Measurements from ENCODE around the gene ANKRD33. TPM values are rescaled to one million over a fixed set of nuclear protein-coding genes. Genes with fewer than 3 reads are reported as not detected.

ANKRD33 gene
- total RNA-seq, 1 experiment from 2014 or later: 0.81 TPM

GRCh38 chr12:51921017-51921725 is 33.3 kb downstream of the ANKRD33 start:
- Histone ChIP-seq H3K56ac (ENCODE audit: insufficient read length, low read depth, low read length) (no peak overlapping the region), H3K9me3 (ENCODE audit: control insufficient read depth, low read depth, low read length) (no peaks in the 10 kb centered on the region), H3K9ac (ENCODE audit: extremely low read depth, insufficient read length, low read length) (no peak overlapping the region), H2BK15ac (ENCODE audit: low read depth, low read length) (no peak overlapping the region), H4K20me1 (ENCODE audit: control insufficient read depth, insufficient read depth, insufficient read length) (no peaks in the 10 kb centered on the region), H3K23me2 (ENCODE audit: insufficient read length, low read depth, low read length, poor library complexity, severe bottlenecking) (no peaks in the 10 kb centered on the region), H2BK5ac (ENCODE audit: insufficient read length, low read length) (no peak overlapping the region), H3K27me3 (ENCODE audit: insufficient read depth, low read length) (no peaks in the 10 kb centered on the region), H3T11ph (ENCODE audit: low read length) (no peak overlapping the region), H3K23ac (ENCODE audit: insufficient read length, low read depth, low read length) (no peak overlapping the region), H3K18ac (ENCODE audit: insufficient read length, low read depth, low read length) (no peak overlapping the region), H3K79me2 (ENCODE audit: insufficient read depth, low read length) (no peaks in the 10 kb centered on the region), H2BK20ac (ENCODE audit: low read depth, low read length, poor library complexity, severe bottlenecking) (no peak overlapping the region), H4K5ac (ENCODE audit: insufficient read length, low read depth, low read length) (no peak overlapping the region), H3K4me1 (ENCODE audit: insufficient read depth, low read length) (no peaks in the 10 kb centered on the region; the same call in 1 of the 2 replicates), H3K4me2 (ENCODE audit: insufficient read depth, insufficient read length, low read length) (no peak overlapping the region), H4K8ac (replicated peaks; ENCODE audit: insufficient read length, low read depth, low read length) (no peak overlapping the region), H2BK120ac (ENCODE audit: low read depth, low read length, poor library complexity, severe bottlenecking) (no peak overlapping the region), H2AK5ac (ENCODE audit: insufficient read length, low read length) (no peak overlapping the region), H3K14ac (ENCODE audit: insufficient read depth, low read length) (no peak overlapping the region), H3K79me1 (ENCODE audit: insufficient read depth, low read depth, low read length, poor library complexity, severe bottlenecking) (no peaks in the 10 kb centered on the region), H2BK12ac (ENCODE audit: insufficient read length, low read depth, low read length) (no peak overlapping the region), H4K91ac (ENCODE audit: insufficient read length, low read depth, low read length) (no peak overlapping the region), H3K27ac (ENCODE audit: insufficient read length, low read depth, low read length) (no peak overlapping the region), H2AFZ (ENCODE audit: low read length) (no peak overlapping the region), H3K4ac (ENCODE audit: low read depth, low read length) (no peak overlapping the region)
- TF ChIP-seq, protein P1, sequence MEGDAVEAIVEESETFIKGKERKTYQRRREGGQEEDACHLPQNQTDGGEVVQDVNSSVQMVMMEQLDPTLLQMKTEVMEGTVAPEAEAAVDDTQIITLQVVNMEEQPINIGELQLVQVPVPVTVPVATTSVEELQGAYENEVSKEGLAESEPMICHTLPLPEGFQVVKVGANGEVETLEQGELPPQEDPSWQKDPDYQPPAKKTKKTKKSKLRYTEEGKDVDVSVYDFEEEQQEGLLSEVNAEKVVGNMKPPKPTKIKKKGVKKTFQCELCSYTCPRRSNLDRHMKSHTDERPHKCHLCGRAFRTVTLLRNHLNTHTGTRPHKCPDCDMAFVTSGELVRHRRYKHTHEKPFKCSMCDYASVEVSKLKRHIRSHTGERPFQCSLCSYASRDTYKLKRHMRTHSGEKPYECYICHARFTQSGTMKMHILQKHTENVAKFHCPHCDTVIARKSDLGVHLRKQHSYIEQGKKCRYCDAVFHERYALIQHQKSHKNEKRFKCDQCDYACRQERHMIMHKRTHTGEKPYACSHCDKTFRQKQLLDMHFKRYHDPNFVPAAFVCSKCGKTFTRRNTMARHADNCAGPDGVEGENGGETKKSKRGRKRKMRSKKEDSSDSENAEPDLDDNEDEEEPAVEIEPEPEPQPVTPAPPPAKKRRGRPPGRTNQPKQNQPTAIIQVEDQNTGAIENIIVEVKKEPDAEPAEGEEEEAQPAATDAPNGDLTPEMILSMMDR (conservative IDR thresholded peaks at IDR 0.05): no peak
- Mint-ChIP-seq H3K27ac (no peak overlapping the region), H3K36me3 (ENCODE audit: insufficient read depth in 1 of 3, low read depth in 3 of 3) (no peaks in the 10 kb centered on the region), H3K9me3 (no peaks in the 10 kb centered on the region), H3K4me1 (peaks cover 19 to 35% of the 10 kb centered on the region in 2 experiments), H3K27me3 (ENCODE audit: low read depth) (peaks cover 33% of the 10 kb centered on the region), H3K4me3 (no peak overlapping the region)
- DNase-seq: peak; percentile 63
- WGBS (ENCODE audit: extremely low coverage, insufficient read length, low lambda C conversion rate): no CpG with 5 or more reads among the region's 7 CpGs

All from H9 (cell line).